Measurements from ENCODE around the gene C1orf116.

- TF ChIP-seq CTCF (conservative IDR thresholded peaks at IDR 0.05): no peak
- TF ChIP-seq EZH2 (IDR thresholded peaks at IDR 0.05; ENCODE audit: low read depth): no peak
These were observed 49.2 kb upstream of the C1orf116 start for GRCh38 chr1:207081806-207082205.
